ES-I3 (cell line): Measurements from ENCODE around the gene SLC29A4.
"Not testable (repeated sequence)": the region's sequence is repeated elsewhere in the genome, so short reads cannot be mapped to it uniquely, and the experiment has no call there.

Experiments
- H3K36me3 ChIP-seq: 2 replicates; pipeline ENCODE4 v1.6.1; 2013; ENCODE audit warnings: mild to moderate bottlenecking, low read length, control low read depth, moderate library complexity; ENCODE audit not compliant: insufficient read depth
- H3K4me1 ChIP-seq: 2 replicates; pipeline ENCODE4 v1.6.1; 2013; ENCODE audit warnings: mild to moderate bottlenecking, control low read depth, low read length; ENCODE audit not compliant: insufficient read depth
- H3K9ac ChIP-seq: 2 replicates; pipeline ENCODE4 v1.6.1; 2013; ENCODE audit warnings: low read depth, mild to moderate bottlenecking, low read length, moderate library complexity
- H3K9me3 ChIP-seq: 2 replicates; pipeline ENCODE4 v1.6.1; 2013; ENCODE audit warnings: mild to moderate bottlenecking, low read length, moderate library complexity; ENCODE audit not compliant: control insufficient read depth, insufficient read depth

Gene SLC29A4

GRCh38 chr7:5281598-5282500, 894 bp upstream of the SLC29A4 start:
- not testable (repeated sequence) for H3K4me1 ChIP-seq, H3K9ac ChIP-seq, H3K36me3 ChIP-seq, H3K9me3 ChIP-seq

- Histone ChIP-seq H3K36me3 (no peaks in the 10 kb centered on the region), H3K9me3 (no peaks in the 10 kb centered on the region), H3K9ac (peak overlapping the region; percentile 56; the same call in 1 of the 2 replicates), H3K4me1 (no peaks in the 10 kb centered on the region)
Measured at GRCh38 chr7:5283421-5284303, 919 bp downstream of the SLC29A4 start.

DNA sequence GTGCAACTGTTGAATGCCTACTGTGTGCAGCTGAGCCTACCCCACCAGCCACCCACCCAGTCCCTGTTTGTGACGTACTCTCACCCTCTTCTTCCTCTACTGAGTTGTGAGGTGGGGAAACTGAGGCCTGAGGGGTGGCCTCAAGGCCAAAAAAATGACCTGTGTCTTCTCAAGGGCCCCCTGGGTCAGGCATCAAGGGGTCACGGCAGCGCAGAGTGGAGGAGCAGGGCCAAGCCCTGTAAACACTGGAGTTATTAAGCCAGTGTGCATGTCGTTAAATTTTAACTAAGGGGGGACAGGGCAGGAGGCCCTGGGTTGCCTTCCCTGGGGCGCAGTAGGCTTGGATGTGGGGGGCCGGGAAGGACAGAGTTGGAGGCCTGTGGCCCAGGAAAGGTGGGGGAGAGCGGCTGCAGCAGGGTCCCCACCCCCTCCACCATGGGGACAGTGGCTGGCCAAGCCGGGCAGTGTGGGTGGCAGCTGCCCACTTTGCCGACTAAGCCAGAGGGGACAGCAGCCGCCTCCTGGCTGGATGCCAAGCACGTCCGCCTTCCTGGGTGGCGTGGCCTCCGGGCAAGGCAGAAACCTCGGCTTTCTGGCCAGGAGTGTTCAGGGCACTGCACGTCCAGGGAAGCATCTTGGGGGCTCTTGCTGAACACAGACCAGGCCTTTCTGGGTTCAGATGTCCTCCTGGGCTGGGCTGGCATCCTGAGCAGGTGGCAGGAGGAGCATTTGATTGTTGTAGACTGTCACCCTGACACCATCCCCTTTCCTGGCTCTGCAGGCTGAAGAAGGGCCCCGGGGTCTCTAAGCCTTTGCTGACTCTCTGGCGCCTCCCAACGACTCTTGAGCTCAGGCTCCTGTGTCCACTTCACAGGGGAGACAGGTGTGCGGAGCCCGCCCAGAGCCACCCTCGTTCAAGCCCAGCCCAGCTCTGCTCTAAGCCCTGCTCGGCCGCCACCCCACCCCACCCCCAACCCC, 1.9 kb downstream of the SLC29A4 start:
- Histone ChIP-seq H3K36me3 (no peaks in the 10 kb centered on the region), H3K4me1 (no peaks in the 10 kb centered on the region), H3K9me3 (no peaks in the 10 kb centered on the region), H3K9ac (no peak overlapping the region)

- no peaks in the 10 kb centered on the region for H3K36me3 ChIP-seq
- no peaks in the 10 kb centered on the region for H3K9me3 ChIP-seq
- H3K9ac ChIP-seq: no peak overlapping the region
- H3K4me1 ChIP-seq: no peaks in the 10 kb centered on the region
Measured at GRCh38 chr7:5286933-5287332, 4.2 kb downstream of the SLC29A4 start.

GRCh38 chr7:5287373-5287772, 4.6 kb downstream of the SLC29A4 start:
- not testable (repeated sequence) for H3K9ac ChIP-seq, H3K4me1 ChIP-seq, H3K9me3 ChIP-seq, H3K36me3 ChIP-seq

- Histone ChIP-seq H3K36me3 (no peaks in the 10 kb centered on the region), H3K9me3 (no peaks in the 10 kb centered on the region), H3K4me1 (no peaks in the 10 kb centered on the region), H3K9ac (no peak overlapping the region)
Measured at GRCh38 chr7:5287802-5288201, 5.1 kb downstream of the SLC29A4 start.

- not testable (repeated sequence) for H3K36me3 ChIP-seq, H3K9me3 ChIP-seq, H3K4me1 ChIP-seq, H3K9ac ChIP-seq
Measured at GRCh38 chr7:5288560-5288959, 5.8 kb downstream of the SLC29A4 start.

DNA sequence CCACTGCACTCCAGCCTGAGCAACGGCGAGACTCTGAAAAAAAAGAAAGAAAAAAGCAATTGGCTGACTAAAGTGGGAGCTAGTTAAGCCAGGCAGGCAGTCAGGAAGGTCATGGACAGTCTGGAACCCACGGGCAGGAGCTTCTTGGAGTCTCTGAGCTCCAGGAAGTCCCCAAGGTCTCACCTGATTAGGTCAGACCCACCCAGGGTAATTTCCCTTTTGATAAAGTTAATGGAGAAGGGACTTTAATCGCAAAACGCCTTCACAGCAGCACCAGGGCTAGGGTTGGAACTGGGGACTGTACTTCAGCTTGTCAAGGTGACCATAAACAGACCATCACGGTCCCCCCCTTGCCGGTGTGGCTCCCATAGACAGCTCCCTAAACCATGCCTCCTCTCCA, 6.6 kb downstream of the SLC29A4 start:
- no peaks in the 10 kb centered on the region for H3K36me3 ChIP-seq
- H3K9ac ChIP-seq: no peak overlapping the region
- H3K4me1 ChIP-seq: no peaks in the 10 kb centered on the region
- H3K9me3 ChIP-seq: no peaks in the 10 kb centered on the region

- Histone ChIP-seq H3K36me3 (no peaks in the 10 kb centered on the region), H3K4me1 (peaks cover 5% of the 10 kb centered on the region; the same call in 1 of the 2 replicates), H3K9ac (no peak overlapping the region), H3K9me3 (no peaks in the 10 kb centered on the region)
Measured at GRCh38 chr7:5291301-5291700, 8.6 kb downstream of the SLC29A4 start.

DNA sequence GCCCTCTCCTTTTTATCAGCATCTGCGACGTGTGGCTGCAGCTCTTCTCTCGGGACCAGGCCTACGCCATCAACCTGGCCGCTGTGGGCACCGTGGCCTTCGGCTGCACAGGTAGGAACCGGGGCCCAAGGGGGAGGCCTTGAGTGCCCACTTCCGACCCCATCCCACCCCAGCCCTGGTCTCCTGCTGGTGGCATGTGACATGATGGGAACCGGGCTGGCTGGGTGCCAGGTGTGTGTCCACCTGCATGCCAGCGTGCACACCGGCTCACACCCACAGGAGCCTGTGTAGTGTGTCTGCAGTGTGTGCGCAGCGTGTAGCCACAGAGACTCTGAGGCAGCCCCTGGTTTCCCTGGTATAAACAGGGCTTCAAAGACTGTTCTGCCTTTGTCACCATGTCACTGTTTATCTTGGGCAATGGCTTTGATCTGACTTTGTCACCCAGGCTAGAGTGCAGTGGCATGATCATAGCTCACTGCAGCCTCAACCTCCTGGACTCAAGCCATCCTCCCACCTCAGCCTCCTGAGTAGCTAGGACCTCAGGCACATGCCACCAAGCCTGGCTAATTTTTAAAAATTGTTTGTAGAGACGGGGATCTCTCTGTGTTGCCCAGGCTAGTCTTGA, 9.1 kb downstream of the SLC29A4 start:
- H3K9ac ChIP-seq, H3K9me3 ChIP-seq, H3K4me1 ChIP-seq, H3K36me3 ChIP-seq: not testable (repeated sequence)

GRCh38 chr7:5294169-5294987, 11.6 kb downstream of the SLC29A4 start:
- H3K9ac ChIP-seq: no peak overlapping the region
- H3K36me3 ChIP-seq: no peaks in the 10 kb centered on the region

DNA sequence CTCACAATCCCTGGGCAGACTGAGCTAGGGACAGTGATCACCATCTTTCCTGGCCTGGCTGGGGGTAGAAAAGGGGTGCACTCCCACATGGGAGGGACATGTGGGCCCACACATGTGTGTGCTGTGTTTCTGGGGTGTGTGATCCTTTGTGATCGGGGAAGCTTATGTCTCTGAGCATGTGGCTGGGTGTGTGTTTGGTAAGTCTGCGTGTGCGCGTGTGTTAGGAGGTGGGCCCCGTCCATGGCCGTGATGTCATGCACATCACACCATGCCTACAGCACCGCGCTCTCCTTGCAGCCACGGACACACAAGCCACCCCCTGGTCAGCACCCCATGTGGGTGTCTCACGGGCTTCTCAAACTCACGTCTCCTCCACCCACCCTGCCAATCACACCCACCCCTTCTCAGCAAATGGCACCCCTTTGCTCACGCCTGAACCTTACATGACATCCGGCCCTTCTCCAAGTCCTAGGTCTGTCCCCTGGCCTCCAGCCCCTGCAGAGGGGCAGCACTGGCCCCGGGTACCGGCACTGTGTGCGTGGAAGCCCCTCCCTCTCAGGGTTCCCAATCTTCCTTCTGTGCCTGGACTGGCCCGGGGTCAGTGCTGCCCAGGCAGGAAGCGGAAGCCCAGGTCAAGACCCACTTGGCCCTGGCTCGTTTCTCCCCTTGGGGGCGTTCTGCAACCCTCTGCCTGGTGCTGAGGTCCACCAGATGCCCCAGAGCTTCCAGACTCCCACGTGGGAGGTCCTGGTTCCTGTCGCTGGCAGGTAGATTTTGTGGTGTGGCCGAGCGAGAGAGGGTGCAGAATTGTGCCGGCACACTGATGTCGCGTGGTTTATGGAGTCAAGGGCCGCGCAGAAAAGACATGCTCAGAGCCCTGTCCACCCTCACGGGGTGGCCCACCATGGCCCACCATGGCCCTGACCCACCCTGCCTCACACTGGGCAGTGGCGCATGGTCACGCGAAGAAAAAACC, 12.6 kb downstream of the SLC29A4 start:
- no peaks in the 10 kb centered on the region for H3K9me3 ChIP-seq
- no peaks in the 10 kb centered on the region for H3K36me3 ChIP-seq
- H3K9ac ChIP-seq: peak overlapping the region; percentile 70
- H3K4me1 ChIP-seq: peaks cover 5% of the 10 kb centered on the region; the same call in 1 of the 2 replicates

More at GRCh38 chr7:5294169-5294987, 11.6 kb downstream of the SLC29A4 start:
- peaks cover 5% of the 10 kb centered on the region; the same call in 1 of the 2 replicates for H3K4me1 ChIP-seq
- no peaks in the 10 kb centered on the region for H3K9me3 ChIP-seq
